Measurements from ENCODE around the gene RASSF1.
A peak's percentile ranks its signal among the peaks of the same experiment; 100 is the strongest.

The RASSF1 gene

GRCh38 chr3:50375258-50375931, 34.8 kb upstream of the RASSF1 start:
- in situ Hi-C loops (cut with HindIII; ENCODE audit: low pct_unique_long_range_greater_than_20kb, low sequenced_read_pairs) = no loop called here
- no peak for DNase-seq (ENCODE audit: low read depth in 1 of 2, low spot score in 1 of 2)
- TF ChIP-seq JUND (IDR thresholded peaks at IDR 0.05; ENCODE audit: low read depth) = no peak

GRCh38 chr3:50374363-50375257, 34.0 kb upstream of the RASSF1 start:
- no peak for TF ChIP-seq JUND (IDR thresholded peaks at IDR 0.05; ENCODE audit: low read depth)
- DNase-seq (ENCODE audit: low read depth in 1 of 2, low spot score in 1 of 2) = no peak
- in situ Hi-C loops (cut with HindIII; ENCODE audit: low pct_unique_long_range_greater_than_20kb, low sequenced_read_pairs) = no loop called here

- in situ Hi-C loops (cut with HindIII; ENCODE audit: low pct_unique_long_range_greater_than_20kb, low sequenced_read_pairs) = no loop called here
- DNase-seq (ENCODE audit: low read depth in 1 of 2, low spot score in 1 of 2) = no peak
- TF ChIP-seq JUND (IDR thresholded peaks at IDR 0.05; ENCODE audit: low read depth) = no peak
Observed at GRCh38 chr3:50373146-50374051, 32.8 kb upstream of the RASSF1 start.

GRCh38 chr3:50372349-50372748, 31.7 kb upstream of the RASSF1 start:
- no peak for DNase-seq (ENCODE audit: low read depth in 1 of 2, low spot score in 1 of 2)
- TF ChIP-seq JUND (IDR thresholded peaks at IDR 0.05; ENCODE audit: low read depth) = no peak
- in situ Hi-C loops (cut with HindIII; ENCODE audit: low pct_unique_long_range_greater_than_20kb, low sequenced_read_pairs) = no loop called here

GRCh38 chr3:50371133-50371685, 30.6 kb upstream of the RASSF1 start:
- in situ Hi-C loops (cut with HindIII; ENCODE audit: low pct_unique_long_range_greater_than_20kb, low sequenced_read_pairs) = no loop called here
- DNase-seq (ENCODE audit: low read depth in 1 of 2, low spot score in 1 of 2) = no peak
- TF ChIP-seq JUND (IDR thresholded peaks at IDR 0.05; ENCODE audit: low read depth) = no peak

- in situ Hi-C loops (cut with HindIII; ENCODE audit: low pct_unique_long_range_greater_than_20kb, low sequenced_read_pairs) = no loop called here
- TF ChIP-seq JUND (IDR thresholded peaks at IDR 0.05; ENCODE audit: low read depth) = no peak
- peak in 1 of 2 experiments; percentile 40 for DNase-seq (ENCODE audit: low read depth in 1 of 2, low spot score in 1 of 2)
Observed at GRCh38 chr3:50370594-50370993, 30.0 kb upstream of the RASSF1 start.

GRCh38 chr3:50369012-50369670, 28.5 kb upstream of the RASSF1 start:
- in situ Hi-C loops (cut with HindIII; ENCODE audit: low pct_unique_long_range_greater_than_20kb, low sequenced_read_pairs) = no loop called here
- TF ChIP-seq JUND (IDR thresholded peaks at IDR 0.05; ENCODE audit: low read depth) = no peak
- DNase-seq (ENCODE audit: low read depth in 1 of 2, low spot score in 1 of 2) = no peak

GRCh38 chr3:50365842-50366220, 25.2 kb upstream of the RASSF1 start:
- DNase-seq (ENCODE audit: low read depth in 1 of 2, low spot score in 1 of 2) = no peak
- in situ Hi-C loops (cut with HindIII; ENCODE audit: low pct_unique_long_range_greater_than_20kb, low sequenced_read_pairs) = no loop called here
- no peak for TF ChIP-seq JUND (IDR thresholded peaks at IDR 0.05; ENCODE audit: low read depth)

- in situ Hi-C loops (cut with HindIII; ENCODE audit: low pct_unique_long_range_greater_than_20kb, low sequenced_read_pairs) = no loop called here
- TF ChIP-seq JUND (IDR thresholded peaks at IDR 0.05; ENCODE audit: low read depth) = no peak
- DNase-seq (ENCODE audit: low read depth in 1 of 2, low spot score in 1 of 2) = peak; percentile 90 to 93
Observed at GRCh38 chr3:50365080-50365841, 24.6 kb upstream of the RASSF1 start.

- no peak for DNase-seq (ENCODE audit: low read depth in 1 of 2, low spot score in 1 of 2)
- no peak for TF ChIP-seq JUND (IDR thresholded peaks at IDR 0.05; ENCODE audit: low read depth)
- in situ Hi-C loops (cut with HindIII; ENCODE audit: low pct_unique_long_range_greater_than_20kb, low sequenced_read_pairs) = no loop called here
Observed at GRCh38 chr3:50364573-50365079, 24.0 kb upstream of the RASSF1 start.

- in situ Hi-C loops (cut with HindIII; ENCODE audit: low pct_unique_long_range_greater_than_20kb, low sequenced_read_pairs) = no loop called here
- no peak for TF ChIP-seq JUND (IDR thresholded peaks at IDR 0.05; ENCODE audit: low read depth)
- DNase-seq (ENCODE audit: low read depth in 1 of 2, low spot score in 1 of 2) = no peak
Observed at GRCh38 chr3:50359760-50360110, 19.1 kb upstream of the RASSF1 start.
